Body of pancreas (tissue), 4 donors: ENCODE measurements around the gene FXR2.

Source experiments
- POLR2A ChIP-seq, 3 donors: fragments of 450-650 bp; IDR thresholded peaks; one replicate each; pipeline ENCODE4 v1.6.1; 2016; ENCODE audit warnings: antibody characterized with exemption in 3 of 3, mild to moderate bottlenecking in 2 of 3
- TF ChIP-seq, protein P1 (sequence below), 7 experiments: fragments of 450-650 bp in 4 of 7; fragments of 200-600 bp in 3 of 7; sonication (generic) in 3 of 7; IDR thresholded peaks; one replicate each; pipeline ENCODE4 v1.5.1; 2016 to 2019; ENCODE audit warnings: antibody characterized with exemption in 7 of 7

GRCh38 chr17:7636163-7636562 lies 21.5 kb upstream of the FXR2 start:
- TF ChIP-seq, protein P1, sequence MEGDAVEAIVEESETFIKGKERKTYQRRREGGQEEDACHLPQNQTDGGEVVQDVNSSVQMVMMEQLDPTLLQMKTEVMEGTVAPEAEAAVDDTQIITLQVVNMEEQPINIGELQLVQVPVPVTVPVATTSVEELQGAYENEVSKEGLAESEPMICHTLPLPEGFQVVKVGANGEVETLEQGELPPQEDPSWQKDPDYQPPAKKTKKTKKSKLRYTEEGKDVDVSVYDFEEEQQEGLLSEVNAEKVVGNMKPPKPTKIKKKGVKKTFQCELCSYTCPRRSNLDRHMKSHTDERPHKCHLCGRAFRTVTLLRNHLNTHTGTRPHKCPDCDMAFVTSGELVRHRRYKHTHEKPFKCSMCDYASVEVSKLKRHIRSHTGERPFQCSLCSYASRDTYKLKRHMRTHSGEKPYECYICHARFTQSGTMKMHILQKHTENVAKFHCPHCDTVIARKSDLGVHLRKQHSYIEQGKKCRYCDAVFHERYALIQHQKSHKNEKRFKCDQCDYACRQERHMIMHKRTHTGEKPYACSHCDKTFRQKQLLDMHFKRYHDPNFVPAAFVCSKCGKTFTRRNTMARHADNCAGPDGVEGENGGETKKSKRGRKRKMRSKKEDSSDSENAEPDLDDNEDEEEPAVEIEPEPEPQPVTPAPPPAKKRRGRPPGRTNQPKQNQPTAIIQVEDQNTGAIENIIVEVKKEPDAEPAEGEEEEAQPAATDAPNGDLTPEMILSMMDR (IDR thresholded peaks at IDR 0.05), result no peak
- TF ChIP-seq POLR2A (IDR thresholded peaks at IDR 0.05), result no peak
